ENCODE data around the gene MACROH2A2. TPM values are rescaled to one million over a fixed set of nuclear protein-coding genes. Genes with fewer than 3 reads are reported as not detected.
A peak's percentile ranks its signal among the peaks of the same experiment; 100 is the strongest.
"Not testable (repeated sequence)": the region's sequence is repeated elsewhere in the genome, so short reads cannot be mapped to it uniquely, and the experiment has no call there.

Gene MACROH2A2
- total RNA-seq, 2 experiments from 2014 or later: 6.3 to 7.4 TPM

DNA sequence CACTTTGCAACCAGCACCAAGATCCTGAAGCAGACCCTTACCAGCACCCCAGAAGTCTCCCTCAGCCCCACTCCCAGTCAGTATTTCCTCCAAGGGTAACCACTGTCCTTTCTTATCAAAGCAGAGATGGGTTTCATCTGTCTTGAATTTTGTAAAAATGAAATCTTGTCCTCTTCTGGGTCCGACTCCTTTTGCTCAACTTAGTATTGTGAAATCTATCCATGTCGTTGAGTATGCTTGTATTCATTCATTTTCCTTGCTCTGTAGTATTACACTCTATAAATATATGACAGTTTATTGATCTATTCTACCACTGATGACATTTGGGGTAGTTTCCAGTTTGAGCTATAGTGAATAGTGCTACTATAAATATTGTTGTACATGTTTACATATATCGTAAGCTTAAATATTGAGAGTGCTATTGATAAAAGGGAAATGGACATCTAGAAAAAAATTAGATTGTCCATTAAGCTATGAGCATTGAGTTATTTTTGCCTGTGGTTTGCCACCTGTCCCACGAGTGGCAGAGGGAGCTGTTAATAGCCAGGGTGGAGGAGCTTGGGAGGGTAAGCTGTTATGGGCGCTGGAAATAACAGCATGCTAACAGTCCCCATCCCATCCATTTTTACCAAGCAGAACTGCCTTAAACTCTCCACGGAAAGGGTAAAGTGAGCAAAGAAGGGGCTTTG is 43.5 kb downstream of the MACROH2A2 start:
- DNase-seq: no peak
- Mint-ChIP-seq H3K4me1 (peaks cover 37% of the 10 kb centered on the region), H3K9me3 (ENCODE audit: low read depth) (no peaks in the 10 kb centered on the region), H3K27ac (no peak overlapping the region), H3K36me3 (peaks cover 24% of the 10 kb centered on the region), H3K4me3 (no peak overlapping the region), H3K27me3 (no peaks in the 10 kb centered on the region)
- CTCF ChIA-PET: interaction anchor here (2.1 to 7.2 kb wide), 3 partner anchors 12 to 50 kb away, joined by 11 to 90 read pairs (median 53); partner anchors contain the start of gene TYSND1
- ATAC-seq: no peak

DNA sequence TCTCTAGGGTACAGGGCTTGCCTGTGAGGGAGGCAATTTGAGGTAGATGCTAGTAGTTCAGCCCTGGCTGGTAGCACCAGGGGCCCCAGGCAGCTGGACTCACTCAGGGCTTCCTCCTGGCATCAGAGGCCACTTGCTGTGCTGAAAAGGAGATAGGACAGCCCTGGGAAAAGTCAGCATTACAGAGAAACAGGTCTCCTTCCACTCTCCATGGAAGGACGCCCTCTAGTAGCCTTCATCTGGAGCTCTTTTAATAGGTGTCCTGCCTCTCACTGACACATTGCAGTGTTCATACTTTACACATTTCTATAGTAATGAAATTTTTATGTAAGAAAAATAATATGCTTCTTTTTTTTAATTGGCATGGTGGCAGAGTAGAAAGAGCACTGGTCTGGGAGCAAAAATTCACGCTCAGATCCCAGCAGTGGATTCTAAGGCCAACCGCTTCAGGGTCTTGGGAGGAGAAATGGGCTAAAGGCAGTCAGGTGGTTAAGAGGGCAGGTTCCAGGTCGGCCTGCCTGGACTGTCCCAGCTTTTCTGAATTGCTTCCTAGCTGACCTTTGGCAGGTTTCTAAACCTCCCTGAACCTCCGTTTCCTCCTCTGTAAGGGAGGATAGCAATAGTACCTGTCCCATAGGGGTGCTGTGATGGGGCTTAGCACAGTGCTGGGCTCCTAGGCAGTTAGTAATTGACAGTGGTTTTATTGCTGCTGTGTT is 44.2 kb downstream of the MACROH2A2 start:
- no peak for ATAC-seq
- Mint-ChIP-seq H3K27ac (no peak overlapping the region), H3K9me3 (ENCODE audit: low read depth) (no peaks in the 10 kb centered on the region), H3K4me1 (peaks cover 33% of the 10 kb centered on the region), H3K36me3 (peaks cover 28% of the 10 kb centered on the region), H3K27me3 (no peaks in the 10 kb centered on the region), H3K4me3 (no peak overlapping the region)
- no peak for DNase-seq
- CTCF ChIA-PET: interaction anchor here (2.1 to 7.2 kb wide), 3 partner anchors 11 to 49 kb away, joined by 11 to 90 read pairs (median 53); partner anchors contain the start of gene TYSND1

DNA sequence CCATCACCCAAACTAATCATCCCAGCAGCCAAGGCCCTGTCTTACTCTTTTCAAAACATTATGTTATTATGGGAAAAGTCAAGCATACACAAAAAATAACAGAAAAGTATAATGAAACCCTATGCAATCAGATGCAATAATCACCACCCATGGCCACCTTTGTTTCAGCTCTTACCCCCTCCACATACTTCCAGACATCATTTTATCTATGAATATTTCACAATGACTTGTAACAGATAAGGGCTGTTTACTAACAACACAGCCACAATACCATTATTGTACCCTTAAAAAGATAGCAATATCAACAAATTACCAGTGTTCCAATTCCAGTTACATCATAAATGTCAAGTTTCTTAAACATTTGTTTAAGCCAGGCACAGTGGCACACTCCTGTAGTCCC is 44.8 kb downstream of the MACROH2A2 start:
- Mint-ChIP-seq H3K4me1 (peaks cover 27% of the 10 kb centered on the region), H3K27me3 (no peaks in the 10 kb centered on the region), H3K4me3 (no peak overlapping the region), H3K27ac (no peak overlapping the region), H3K36me3 (peaks cover 31% of the 10 kb centered on the region), H3K9me3 (ENCODE audit: low read depth) (no peaks in the 10 kb centered on the region)
- CTCF ChIA-PET: interaction anchor here (1.5 to 7.2 kb wide), 2 partner anchors 13 to 18 kb away, joined by 3 to 90 read pairs; no protein-coding TSS in a partner anchor
- DNase-seq: no peak
- no peak for ATAC-seq

DNA sequence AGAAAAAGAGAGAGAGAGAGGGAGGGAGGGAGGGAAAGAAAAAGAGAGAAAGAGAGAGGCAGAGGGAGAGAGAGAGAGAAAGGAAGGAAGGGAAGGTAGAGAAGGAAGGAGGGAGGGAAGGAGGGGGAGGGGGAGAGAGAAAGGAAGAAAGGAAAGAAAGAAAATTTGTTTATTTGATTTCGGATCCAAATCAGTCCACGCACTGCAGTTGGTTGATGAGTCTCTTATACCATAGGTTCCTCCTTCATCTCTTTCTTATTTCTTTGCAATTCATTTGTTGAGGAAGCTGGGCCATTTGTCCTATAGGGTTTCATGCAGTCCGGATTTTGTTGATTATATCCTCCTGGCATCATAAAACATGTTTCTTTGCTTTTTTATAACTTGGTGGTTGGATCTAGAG is 45.6 kb downstream of the MACROH2A2 start:
- Mint-ChIP-seq H3K27ac (no peak overlapping the region), H3K9me3 (ENCODE audit: low read depth) (no peaks in the 10 kb centered on the region), H3K27me3 (no peaks in the 10 kb centered on the region), H3K4me3 (no peak overlapping the region), H3K4me1 (peaks cover 20% of the 10 kb centered on the region), H3K36me3 (peaks cover 31% of the 10 kb centered on the region)
- no peak for DNase-seq
- no peak for ATAC-seq
- CTCF ChIA-PET: interaction anchor here (1.5 to 3.7 kb wide), 2 partner anchors 14 to 18 kb away, joined by 3 to 20 read pairs; no protein-coding TSS in a partner anchor

DNA sequence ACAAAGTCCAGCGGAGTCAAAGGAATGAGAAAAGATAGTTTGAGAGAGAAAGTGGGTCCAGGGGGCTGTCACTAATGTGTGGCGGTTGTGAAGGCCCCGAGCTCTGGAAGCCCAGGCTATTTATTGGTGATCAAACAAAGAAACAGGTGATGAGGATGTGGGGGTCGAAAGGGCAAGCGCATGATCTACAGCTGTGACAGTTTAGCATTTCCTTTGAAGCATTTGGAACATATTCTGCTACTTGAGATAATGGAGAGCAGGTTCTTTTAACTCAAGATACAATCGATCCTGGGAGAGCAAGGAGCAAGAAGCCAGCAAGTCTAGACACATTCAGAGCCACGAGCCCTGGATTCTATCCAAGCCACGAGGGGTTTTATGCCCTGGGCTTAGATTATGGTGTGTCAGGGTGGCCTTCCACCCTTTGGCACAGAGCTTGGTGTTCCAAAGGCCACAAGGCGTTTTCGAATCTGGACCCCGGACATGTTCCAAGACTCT is 48.5 kb downstream of the MACROH2A2 start:
- H3K4me3 Mint-ChIP-seq; DNase-seq; H3K27me3 Mint-ChIP-seq; H3K27ac Mint-ChIP-seq; H3K9me3 Mint-ChIP-seq (ENCODE audit: low read depth); ATAC-seq: not testable (repeated sequence)
- CTCF ChIA-PET: interaction anchor here (1.1 to 3.7 kb wide), 4 partner anchors 15 to 99 kb away, joined by 3 to 20 read pairs (median 4); no protein-coding TSS in a partner anchor
- Mint-ChIP-seq H3K36me3 (peaks cover 22% of the 10 kb centered on the region), H3K4me1 (peaks cover 14% of the 10 kb centered on the region)

DNA sequence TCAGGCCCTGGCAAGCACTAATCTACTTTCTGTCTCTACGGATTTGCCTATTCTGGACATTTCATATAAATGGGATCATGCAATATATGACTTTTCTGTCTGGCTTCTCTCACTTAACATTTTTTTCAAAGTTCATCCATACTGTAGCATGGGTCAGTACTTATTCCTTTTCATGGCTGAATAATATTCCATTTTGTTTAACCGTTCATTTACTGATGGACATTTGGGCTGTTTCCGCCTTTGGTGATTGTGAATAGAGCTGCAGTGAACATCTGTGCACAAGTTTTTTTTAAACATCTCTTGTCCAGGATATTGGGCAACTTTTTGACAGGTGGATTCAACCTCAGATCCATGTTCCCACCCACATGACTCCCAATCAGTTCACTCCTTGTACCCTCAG is 49.0 kb downstream of the MACROH2A2 start:
- DNase-seq (no peak), ATAC-seq (no peak)
- CTCF ChIA-PET: interaction anchor here (1.5 to 3.7 kb wide), 2 partner anchors 15 to 16 kb away, joined by 3 to 20 read pairs; no protein-coding TSS in a partner anchor
- H3K27me3 Mint-ChIP-seq: no peaks in the 10 kb centered on the region
- H3K4me1 Mint-ChIP-seq: peaks cover 16% of the 10 kb centered on the region
- peaks cover 19% of the 10 kb centered on the region for H3K36me3 Mint-ChIP-seq
- no peak overlapping the region for H3K4me3 Mint-ChIP-seq
- no peaks in the 10 kb centered on the region for H3K9me3 Mint-ChIP-seq (ENCODE audit: low read depth)
- no peak overlapping the region for H3K27ac Mint-ChIP-seq

DNA sequence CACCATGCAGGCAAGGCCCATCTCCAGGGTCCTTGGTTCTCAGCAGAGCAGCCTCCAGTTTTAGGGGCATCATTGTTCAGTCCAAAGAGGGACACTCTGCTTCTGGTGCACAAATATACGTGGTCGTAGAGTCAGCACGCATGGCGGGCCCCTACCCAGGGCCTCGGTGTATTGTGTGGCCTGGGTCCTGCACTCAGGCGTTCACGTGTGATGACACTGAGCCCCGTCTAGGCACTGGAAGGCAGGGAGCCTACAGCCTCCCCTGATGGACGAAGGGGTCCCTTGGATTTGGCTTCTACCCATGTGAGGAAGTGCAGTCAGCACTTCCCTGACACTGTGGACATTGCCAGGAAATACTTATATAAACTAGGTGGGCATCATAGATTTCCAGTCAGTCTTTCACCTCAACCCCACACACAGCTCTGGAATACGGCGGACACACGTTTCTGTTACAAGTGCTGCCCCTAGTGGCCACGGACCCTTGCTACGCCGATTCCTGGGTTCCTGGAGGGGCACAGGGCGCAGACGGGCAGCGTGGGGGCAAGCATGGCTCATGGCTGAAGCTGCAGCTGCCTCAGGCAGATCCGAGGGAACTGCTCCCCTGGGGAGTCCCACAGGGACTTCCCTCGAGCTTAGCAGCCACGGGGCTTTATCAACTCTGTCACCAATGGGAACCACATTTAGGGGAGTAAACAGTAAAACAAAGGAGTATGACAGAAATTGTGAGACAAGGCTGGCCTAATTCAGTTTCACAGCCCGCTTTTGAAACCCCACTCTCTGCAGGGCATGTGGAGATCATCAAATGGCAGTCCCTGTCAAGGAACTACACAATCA is 54.5 kb downstream of the MACROH2A2 start:
- DNase-seq: no peak
- CTCF ChIA-PET: interaction anchor here (0.6 to 3.1 kb wide), 9 partner anchors 9 to 135 kb away, joined by 3 to 29 read pairs (median 5); partner anchors contain the start of gene TYSND1
- ATAC-seq: peak; percentile 23
- Mint-ChIP-seq H3K4me1 (peaks cover 24% of the 10 kb centered on the region), H3K9me3 (ENCODE audit: low read depth) (no peaks in the 10 kb centered on the region), H3K27me3 (no peaks in the 10 kb centered on the region), H3K4me3 (no peak overlapping the region), H3K27ac (no peak overlapping the region), H3K36me3 (peaks cover 3% of the 10 kb centered on the region)

DNA sequence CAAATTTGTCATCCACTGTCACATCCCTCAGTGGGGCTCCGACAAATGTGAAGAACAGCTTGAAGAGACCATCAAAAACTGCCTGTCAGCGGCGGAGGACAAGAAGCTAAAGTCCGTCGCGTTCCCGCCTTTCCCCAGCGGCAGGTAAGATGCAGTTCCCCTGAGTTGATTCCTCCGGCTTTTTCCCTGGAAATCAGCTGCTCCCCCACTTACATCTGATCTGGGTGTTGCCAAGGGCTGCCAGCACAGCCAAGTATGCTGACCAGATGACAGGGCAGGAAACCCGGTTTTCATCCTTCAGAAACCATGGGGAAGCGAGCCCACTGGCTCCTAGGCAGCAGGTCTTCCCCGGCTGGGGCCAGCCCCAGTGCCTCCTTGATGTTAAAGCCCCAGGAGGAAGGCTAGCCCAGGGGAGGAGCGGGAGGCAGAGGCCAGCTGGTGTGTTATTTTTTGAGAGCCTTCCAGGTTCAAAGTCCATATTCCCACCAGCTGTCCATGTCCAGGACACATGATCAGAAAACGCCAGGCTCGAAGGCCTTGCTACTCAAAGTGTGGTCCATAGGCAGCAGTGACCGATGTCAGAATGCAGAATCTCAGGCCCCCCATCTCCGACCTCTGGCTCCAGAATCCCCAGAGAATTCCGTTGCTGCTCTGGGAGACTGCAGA is 56.6 kb downstream of the MACROH2A2 start:
- no peak for ATAC-seq
- no peaks in the 10 kb centered on the region for H3K9me3 Mint-ChIP-seq (ENCODE audit: low read depth)
- H3K27me3 Mint-ChIP-seq: no peaks in the 10 kb centered on the region
- DNase-seq: no peak
- H3K4me3 Mint-ChIP-seq: no peak overlapping the region
- peaks cover 26% of the 10 kb centered on the region for H3K4me1 Mint-ChIP-seq
- no peak overlapping the region for H3K27ac Mint-ChIP-seq
- CTCF ChIA-PET: interaction anchor here (1.6 to 2.4 kb wide), 2 partner anchors 13 to 29 kb away, joined by 3 to 11 read pairs; no protein-coding TSS in a partner anchor
- peaks cover 12% of the 10 kb centered on the region for H3K36me3 Mint-ChIP-seq

DNA sequence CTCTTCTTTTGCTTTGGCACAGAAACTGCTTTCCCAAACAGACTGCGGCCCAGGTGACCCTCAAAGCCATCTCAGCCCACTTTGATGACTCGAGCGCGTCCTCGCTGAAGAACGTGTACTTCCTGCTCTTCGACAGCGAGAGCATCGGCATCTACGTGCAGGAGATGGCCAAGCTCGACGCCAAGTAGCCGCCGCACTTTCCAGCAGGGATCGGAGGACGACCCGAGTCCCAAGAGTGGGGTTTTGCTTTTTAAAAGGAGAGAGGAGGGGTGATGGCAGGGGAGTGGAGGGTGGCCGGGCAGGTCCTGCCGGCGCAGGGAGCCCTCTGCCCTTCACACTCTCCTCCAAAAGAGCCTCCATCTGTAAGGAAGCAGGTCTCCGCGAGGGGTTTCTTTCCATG is 58.9 kb downstream of the MACROH2A2 start:
- Mint-ChIP-seq H3K4me1 (peaks cover 15% of the 10 kb centered on the region), H3K27me3 (no peaks in the 10 kb centered on the region), H3K27ac (no peak overlapping the region), H3K36me3 (peaks cover 12% of the 10 kb centered on the region), H3K9me3 (ENCODE audit: low read depth) (no peaks in the 10 kb centered on the region), H3K4me3 (no peak overlapping the region)
- DNase-seq (no peak), ATAC-seq (no peak)
- CTCF ChIA-PET: no interaction called here

DNA sequence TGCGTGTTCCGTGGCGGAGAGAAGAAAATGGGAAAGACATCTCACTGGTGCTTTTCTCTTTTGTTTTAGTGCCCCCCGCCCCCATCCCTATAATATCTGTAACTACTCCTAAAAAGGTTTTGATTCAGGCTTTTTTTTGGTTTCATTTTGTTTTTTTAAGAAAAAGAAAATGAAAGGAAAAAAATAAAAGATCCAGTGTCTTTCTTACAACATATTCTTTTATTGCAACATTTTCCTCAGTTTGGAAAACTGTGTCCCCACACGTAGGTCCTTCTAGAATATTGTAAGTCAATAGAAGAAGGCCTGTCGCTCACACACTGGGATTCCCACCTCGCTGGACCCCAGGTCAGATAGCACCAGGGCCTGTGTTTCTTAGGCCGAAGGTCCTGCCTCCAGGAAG is 59.4 kb downstream of the MACROH2A2 start:
- CTCF ChIA-PET: interaction anchor here (7.5 kb wide), 1 partner anchor 18 kb away, joined by 90 read pairs; no protein-coding TSS in a partner anchor

DNA sequence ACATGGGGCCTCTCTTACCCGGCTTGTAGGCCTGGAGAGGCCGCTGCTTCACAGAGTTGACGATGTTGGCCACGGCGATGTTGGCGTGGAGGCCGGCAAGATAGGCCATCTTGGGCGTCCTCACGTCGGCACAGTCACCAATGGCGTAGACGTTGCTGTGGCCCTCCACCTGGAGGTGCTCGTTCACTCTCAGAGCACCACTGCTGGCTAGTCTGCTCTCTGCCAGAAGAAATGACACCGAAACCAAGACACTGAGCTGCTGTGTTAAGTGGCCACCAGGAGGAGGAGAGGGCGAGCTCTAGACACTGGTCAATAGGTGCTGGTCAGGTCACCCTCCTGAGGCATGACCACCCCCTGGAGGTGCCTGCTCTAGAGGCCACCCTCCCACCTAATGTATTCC is 62.3 kb downstream of the MACROH2A2 start:
- CTCF ChIA-PET: interaction anchor here (1.1 to 7.5 kb wide), 16 partner anchors 8 to 249 kb away, joined by 3 to 90 read pairs (median 11); partner anchors contain the start of genes SAR1A and TYSND1
- H3K4me3 Mint-ChIP-seq: no peak overlapping the region
- no peaks in the 10 kb centered on the region for H3K27me3 Mint-ChIP-seq
- DNase-seq: no peak
- H3K27ac Mint-ChIP-seq: no peak overlapping the region
- no peaks in the 10 kb centered on the region for H3K9me3 Mint-ChIP-seq (ENCODE audit: low read depth)
- H3K36me3 Mint-ChIP-seq: peaks cover 12% of the 10 kb centered on the region
- no peak for ATAC-seq
- peaks cover 11% of the 10 kb centered on the region for H3K4me1 Mint-ChIP-seq

More for the DNA sequence above, 59.4 kb downstream of the MACROH2A2 start:
- Mint-ChIP-seq H3K27me3 (no peaks in the 10 kb centered on the region), H3K9me3 (ENCODE audit: low read depth) (no peaks in the 10 kb centered on the region), H3K27ac (peak overlapping the region; percentile 19), H3K4me1 (peaks cover 14% of the 10 kb centered on the region), H3K36me3 (peaks cover 12% of the 10 kb centered on the region), H3K4me3 (no peak overlapping the region)
- no peak for ATAC-seq
- DNase-seq: no peak

DNA sequence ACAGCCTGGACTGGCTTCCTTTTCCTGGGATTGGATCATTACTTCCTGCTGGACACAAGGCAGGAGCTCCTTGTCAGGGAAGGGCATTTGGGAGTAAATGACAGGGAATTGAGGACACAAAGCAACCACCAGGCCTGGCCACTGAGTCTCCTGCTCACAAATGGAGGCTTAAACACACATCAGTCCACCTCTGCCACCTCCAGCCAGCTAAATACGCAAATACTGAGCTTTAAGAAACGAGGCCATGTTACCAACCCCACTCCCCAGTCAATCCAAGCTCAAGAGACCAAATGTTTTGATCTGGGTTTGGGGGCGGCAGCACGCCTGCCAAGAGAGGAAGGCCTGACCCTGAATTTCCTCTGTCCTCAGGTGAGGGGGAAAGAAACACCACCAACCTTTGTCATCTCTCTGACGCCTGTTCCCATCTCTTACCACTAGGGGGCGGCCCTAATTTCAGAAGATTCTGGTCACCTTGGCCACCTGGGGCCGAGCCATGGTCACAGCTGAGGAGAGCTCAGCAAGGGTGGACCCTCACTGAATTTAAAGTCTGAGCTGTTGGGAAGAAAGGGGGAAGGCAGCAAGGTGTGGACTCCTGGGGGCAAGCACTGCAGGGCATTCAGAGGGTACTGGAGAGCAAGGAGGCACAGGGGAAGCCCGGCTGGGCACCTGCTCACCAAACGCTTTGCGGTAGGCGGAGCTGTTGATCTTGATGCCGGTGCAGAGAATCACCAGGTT is 63.5 kb downstream of the MACROH2A2 start:
- no peak overlapping the region for H3K27ac Mint-ChIP-seq

More for the DNA sequence above, 63.5 kb downstream of the MACROH2A2 start:
- no peaks in the 10 kb centered on the region for H3K27me3 Mint-ChIP-seq
- H3K4me1 Mint-ChIP-seq: peaks cover 11% of the 10 kb centered on the region
- no peaks in the 10 kb centered on the region for H3K9me3 Mint-ChIP-seq (ENCODE audit: low read depth)
- no peak overlapping the region for H3K4me3 Mint-ChIP-seq
- CTCF ChIA-PET: interaction anchor here (0.6 to 7.5 kb wide), 46 partner anchors 9 to 669 kb away, joined by 3 to 90 read pairs (median 4); partner anchors contain the start of genes SAR1A and TYSND1
- H3K36me3 Mint-ChIP-seq: peaks cover 19% of the 10 kb centered on the region
- DNase-seq (peak; percentile 67), ATAC-seq (peak; percentile 79)

Measured in activated CD8-positive, alpha-beta memory T cell treated with anti-CD3 and anti-CD28 coated beads, Interleukin-2, amount 10 ng/mL, durations not matched to agents 7 days and 5 days (primary cell).